ENCODE data around the gene CEPT1. TPM values are rescaled to one million over a fixed set of nuclear protein-coding genes. Genes with fewer than 3 reads are reported as not detected.
"Not testable (repeated sequence)": the region's sequence is repeated elsewhere in the genome, so short reads cannot be mapped to it uniquely, and the experiment has no call there.

The CEPT1 gene
- polyA plus RNA-seq, 4 donors, result 43.2 to 52.9 (median 47.9) TPM

DNA sequence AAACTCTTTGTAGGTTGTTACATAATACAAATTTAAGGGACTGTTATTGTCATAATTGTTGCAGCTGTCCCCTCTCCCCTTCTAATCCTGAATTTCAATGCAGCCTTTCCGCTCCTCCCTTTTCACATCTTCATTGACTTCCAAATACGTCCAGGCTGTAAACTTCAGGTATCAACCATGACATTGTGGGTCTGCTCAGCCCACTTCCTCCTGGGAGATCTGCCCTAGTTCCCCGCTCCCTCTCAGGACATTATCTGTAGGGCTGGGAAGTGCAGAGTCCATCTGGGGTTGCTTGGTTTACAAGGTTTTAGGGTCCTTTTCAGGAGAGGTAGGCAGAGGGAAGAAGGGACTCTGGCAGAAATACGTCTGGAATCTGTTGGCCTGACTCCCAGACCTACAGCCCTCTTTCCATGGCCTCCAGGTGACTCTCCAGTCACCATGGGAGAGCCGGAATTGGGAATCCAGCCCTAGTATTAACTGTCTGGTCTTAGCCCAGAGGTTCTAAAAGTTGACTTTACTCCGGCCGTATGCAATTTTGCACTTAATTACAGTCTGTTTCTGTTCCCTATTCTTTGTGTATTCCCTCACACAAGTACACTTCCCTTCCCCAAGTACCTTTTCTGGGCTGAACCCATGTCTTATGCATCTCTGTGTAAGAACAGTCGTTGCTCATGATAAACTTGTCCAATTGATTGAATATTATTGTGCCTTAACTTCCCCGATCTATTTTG, 65.1 kb downstream of the CEPT1 start:
- DNase-seq (ENCODE audit: low read depth in 4 of 4, low spot score in 3 of 4), result no peak

DNA sequence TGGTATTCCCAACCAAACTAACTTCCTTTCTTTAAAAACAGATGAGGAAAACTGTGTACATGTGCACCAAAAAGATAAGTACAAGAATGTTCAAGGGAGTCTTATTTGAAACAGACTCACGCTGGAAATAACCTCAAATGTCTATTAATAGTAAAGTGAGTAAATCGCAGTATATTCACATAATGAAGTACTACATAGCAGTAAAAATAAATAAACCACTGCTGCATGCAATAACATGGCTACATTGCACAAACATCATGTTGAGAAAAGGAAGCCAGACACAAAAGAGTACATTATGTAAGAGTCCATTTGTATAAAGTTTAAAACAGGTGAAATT, 65.7 kb downstream of the CEPT1 start:
- DNase-seq (ENCODE audit: low read depth in 4 of 4, low spot score in 3 of 4), result no peak

DNA sequence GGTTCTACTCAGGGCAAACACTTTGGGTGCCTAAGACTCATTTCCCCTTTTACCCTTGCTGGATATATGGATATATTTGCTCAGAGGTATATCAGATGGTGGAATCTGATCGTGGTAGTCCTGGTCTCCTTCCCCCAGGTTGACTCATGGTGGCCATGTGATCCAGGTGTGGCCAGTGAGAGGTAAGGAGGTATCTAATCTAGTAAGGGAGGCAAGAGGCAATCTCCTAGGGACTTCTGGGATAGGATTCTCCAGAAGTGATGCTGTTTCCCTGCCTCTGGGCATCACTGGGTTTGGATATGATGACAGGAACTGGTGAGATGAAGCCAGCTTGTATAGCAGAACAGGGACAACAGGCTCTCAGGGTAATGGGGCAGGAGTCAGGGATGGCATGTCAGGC, 68.9 kb downstream of the CEPT1 start:
- no peak for DNase-seq (ENCODE audit: low read depth in 4 of 4, low spot score in 3 of 4)

DNA sequence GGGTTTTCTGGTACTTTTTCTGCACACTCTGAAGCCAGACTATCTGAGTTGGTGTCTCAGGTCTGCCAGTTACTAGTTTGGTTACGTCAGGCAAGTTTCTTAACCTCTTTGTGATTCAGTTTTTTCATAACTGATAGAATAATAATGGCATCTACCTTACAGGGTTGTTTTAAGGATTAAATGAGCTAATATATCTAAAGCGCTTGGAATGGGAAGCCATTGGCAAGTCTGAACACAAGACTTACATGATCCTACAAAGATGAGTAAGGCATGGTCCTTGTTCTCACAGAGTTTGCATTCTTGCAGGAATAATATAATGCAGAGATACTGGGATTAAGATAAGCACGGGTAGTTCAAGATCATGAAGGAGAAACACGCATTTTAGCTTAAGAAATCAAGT, 69.6 kb downstream of the CEPT1 start:
- no peak for DNase-seq (ENCODE audit: low read depth in 4 of 4, low spot score in 3 of 4)

GRCh38 chr1:111211921-111212320, 71.9 kb downstream of the CEPT1 start:
- DNase-seq (ENCODE audit: low read depth in 4 of 4, low spot score in 3 of 4), result no peak

GRCh38 chr1:111212634-111213335, 72.8 kb downstream of the CEPT1 start:
- no peak for DNase-seq (ENCODE audit: low read depth in 4 of 4, low spot score in 3 of 4)

GRCh38 chr1:111213412-111213811, 73.4 kb downstream of the CEPT1 start:
- DNase-seq (ENCODE audit: low read depth in 4 of 4, low spot score in 3 of 4), result no peak

GRCh38 chr1:111214074-111214801, 74.2 kb downstream of the CEPT1 start:
- no peak for DNase-seq (ENCODE audit: low read depth in 4 of 4, low spot score in 3 of 4)

GRCh38 chr1:111214884-111215283, 74.9 kb downstream of the CEPT1 start:
- DNase-seq (ENCODE audit: low read depth in 4 of 4, low spot score in 3 of 4), result no peak

DNA sequence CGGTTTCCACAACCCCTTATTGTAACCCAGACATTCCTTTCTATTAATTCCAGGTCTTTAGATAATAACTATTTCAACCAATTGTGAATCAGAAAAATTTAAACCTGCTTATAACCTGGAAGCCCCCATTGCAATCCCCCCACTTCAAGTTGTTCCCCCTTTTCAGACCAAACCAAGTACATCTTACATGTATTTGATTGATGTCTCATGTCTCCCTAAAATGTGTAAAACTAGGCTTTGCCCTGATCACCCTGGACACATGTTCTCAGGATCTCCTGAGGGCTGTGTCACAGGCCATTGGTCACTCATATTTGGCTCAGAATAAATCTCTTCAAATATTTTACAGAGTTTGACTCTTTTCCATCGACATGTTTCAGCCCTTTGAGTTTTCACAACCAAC, 75.3 kb downstream of the CEPT1 start:
- not testable (repeated sequence) for DNase-seq (ENCODE audit: low read depth in 4 of 4, low spot score in 3 of 4)

GRCh38 chr1:111216751-111217150, 76.7 kb downstream of the CEPT1 start:
- DNase-seq (ENCODE audit: low read depth in 4 of 4, low spot score in 3 of 4), result no peak

DNA sequence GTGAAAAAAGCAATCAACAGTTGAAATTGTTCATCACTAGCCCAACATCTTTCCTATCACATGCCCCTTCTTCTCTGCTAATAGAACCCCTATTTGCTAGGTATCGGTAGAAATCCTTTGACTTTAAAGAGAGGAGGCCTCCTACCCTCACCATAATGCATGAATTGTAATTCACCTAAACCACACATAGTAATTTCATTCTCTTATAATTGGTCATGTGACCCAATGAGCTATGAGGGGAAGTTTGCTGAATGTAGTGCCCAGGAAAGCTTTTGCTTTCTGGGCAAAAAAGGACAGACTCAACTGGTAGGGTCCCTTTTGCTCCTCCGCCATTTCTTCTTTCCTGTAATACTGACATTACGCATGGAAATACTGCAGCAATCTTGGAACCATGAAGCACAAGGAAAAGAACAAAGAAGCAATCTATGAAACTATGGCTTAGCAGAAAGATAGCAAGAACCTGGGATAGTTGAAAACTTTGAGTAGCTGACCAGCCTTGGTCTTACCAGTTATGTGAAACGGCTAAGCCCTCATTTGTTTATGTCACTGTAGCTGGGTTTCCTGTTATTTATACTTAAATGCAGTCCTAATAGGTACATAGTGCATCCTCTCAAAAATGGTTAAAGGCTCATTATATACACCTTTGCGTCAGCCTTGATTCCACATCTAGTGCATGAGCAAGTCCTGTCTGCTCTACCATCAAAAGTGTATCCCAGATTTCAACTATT, 77.3 kb downstream of the CEPT1 start:
- DNase-seq (ENCODE audit: low read depth in 4 of 4, low spot score in 3 of 4), result no peak

- no peak for DNase-seq (ENCODE audit: low read depth in 4 of 4, low spot score in 3 of 4)
Measured at GRCh38 chr1:111218701-111219556, 78.9 kb downstream of the CEPT1 start.

DNA sequence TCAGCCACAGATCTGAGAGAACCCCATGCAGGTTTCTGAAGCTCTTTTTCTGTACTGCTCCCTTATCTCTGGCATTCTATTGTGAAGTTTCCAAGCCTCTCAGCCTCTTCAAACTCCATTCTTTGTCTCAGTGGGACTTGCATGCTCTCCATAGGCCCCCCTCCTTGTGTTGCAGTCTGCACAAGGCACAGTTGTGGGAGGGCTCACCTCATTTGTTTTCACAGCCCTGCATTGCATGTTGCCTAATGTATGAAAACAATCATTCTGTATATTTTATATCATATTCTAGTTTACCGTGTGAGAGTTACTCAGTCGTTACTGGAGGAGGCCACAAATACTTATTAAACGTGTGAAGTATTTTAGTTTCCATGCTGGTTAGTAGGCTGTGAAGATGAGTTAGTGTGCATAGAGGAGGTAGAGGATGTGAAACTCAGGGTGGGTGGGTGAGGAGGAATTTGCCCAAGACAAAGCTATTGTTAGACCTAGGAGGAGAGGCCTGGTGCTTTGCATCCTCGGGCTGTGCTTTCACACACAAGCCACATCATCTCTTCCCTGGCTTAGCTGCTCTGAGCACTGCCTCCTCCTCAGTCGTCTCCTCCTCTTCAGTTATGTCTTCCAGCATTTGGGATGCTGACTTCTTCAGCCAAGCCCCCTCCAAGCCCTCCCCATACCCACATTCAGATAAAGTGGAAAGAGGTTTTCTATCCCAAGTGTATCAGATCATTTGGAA, 79.7 kb downstream of the CEPT1 start:
- DNase-seq (ENCODE audit: low read depth in 4 of 4, low spot score in 3 of 4), result no peak

GRCh38 chr1:111220302-111220890, 80.4 kb downstream of the CEPT1 start:
- no peak for DNase-seq (ENCODE audit: low read depth in 4 of 4, low spot score in 3 of 4)

DNA sequence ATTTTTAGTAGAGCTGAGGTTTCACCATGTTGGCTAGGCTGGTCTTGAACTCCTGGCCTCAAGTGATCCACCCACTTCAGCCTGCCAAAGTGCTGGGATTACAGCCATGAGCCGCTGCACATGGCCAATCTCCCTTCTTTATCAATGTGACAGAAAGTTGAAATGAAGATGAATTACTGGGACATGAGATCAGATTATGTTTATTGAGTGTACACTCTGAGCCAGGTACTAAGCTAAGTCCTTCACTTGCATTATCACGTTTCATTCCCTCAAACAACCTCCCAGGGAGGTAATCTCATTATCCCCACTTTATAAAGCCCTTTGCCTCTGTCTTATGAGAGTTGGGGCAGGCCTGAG, 81.2 kb downstream of the CEPT1 start:
- no peak for DNase-seq (ENCODE audit: low read depth in 4 of 4, low spot score in 3 of 4)

GRCh38 chr1:111221633-111222291, 81.7 kb downstream of the CEPT1 start:
- no peak for DNase-seq (ENCODE audit: low read depth in 4 of 4, low spot score in 3 of 4)

GRCh38 chr1:111222308-111223125, 82.5 kb downstream of the CEPT1 start:
- DNase-seq (ENCODE audit: low read depth in 4 of 4, low spot score in 3 of 4), result peak in 1 of 4 donors; percentile 25

Data from right renal pelvis (tissue), 4 donors.